ENCODE results near the gene ABTB2. TPM values are rescaled to one million over a fixed set of nuclear protein-coding genes. Genes with fewer than 3 reads are reported as not detected.

ABTB2 gene
- total RNA-seq, 4 donors from 2014 or later: 0.79 to 4.1 (median 3.7) TPM

DNA sequence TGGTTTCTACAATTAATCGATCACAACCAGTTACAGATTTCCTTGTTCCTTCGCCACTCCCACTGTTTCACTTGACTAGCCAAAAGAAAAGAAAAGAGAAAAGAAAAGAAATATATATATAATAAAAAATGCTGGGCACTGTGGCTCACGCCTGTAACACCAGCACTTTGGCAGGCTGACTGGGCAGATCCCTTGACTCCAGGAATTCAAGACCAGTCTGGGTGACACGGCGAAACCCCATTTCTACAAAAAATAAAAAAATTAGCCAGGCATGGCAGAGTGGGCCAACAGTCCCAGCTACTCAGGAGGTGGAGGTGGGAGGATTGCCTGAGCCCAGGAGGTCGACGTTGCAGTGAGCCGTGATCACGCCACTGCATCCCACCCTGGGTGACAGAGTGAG is 168.6 kb downstream of the ABTB2 start:
- Histone ChIP-seq H3K27me3 (peaks cover 0 to 33% (median 0%) of the 10 kb centered on the region in 4 donors), H3K4me1 (peaks cover 6 to 34% (median 20%) of the 10 kb centered on the region in 3 donors), H3K9me3 (no peaks in the 10 kb centered on the region), H3K27ac (no peak overlapping the region), H3K4me3 (no peak overlapping the region), H3K36me3 (no peaks in the 10 kb centered on the region)
- 88 to 95% methylated on average over 9 of the region's 9 CpGs for WGBS, 2 donors
- no peak for DNase-seq
- TF ChIP-seq CTCF (IDR thresholded peaks at IDR 0.05): no peak
- intact Hi-C loops (cut with DNase I): no loop called here

- intact Hi-C loops (cut with DNase I): no loop called here
- no peak for DNase-seq
- TF ChIP-seq CTCF (IDR thresholded peaks at IDR 0.05) (no peak), POLR2A (IDR thresholded peaks at IDR 0.05) (no peak)
- H3K36me3 ChIP-seq: no peaks in the 10 kb centered on the region
- peaks cover 6 to 28% (median 14%) of the 10 kb centered on the region in 3 donors for H3K4me1 ChIP-seq
- 66 to 71% methylated on average over 5 of the region's 5 CpGs for WGBS, 2 donors
- no peaks in the 10 kb centered on the region for H3K9me3 ChIP-seq
- peaks cover 0 to 43% (median 0%) of the 10 kb centered on the region in 4 donors for H3K27me3 ChIP-seq
- no peak overlapping the region for H3K27ac ChIP-seq
- H3K4me3 ChIP-seq: no peak overlapping the region
These were observed 169.6 kb downstream of the ABTB2 start for GRCh38 chr11:34188181-34188580.

- 24 to 25% methylated on average over 8 to 18 of the region's 22 CpGs for WGBS, 2 donors
- Histone ChIP-seq H3K27ac (no peak overlapping the region), H3K4me1 (peaks cover 0 to 15% (median 8%) of the 10 kb centered on the region in 3 donors), H3K4me3 (no peak overlapping the region), H3K9me3 (no peaks in the 10 kb centered on the region), H3K27me3 (peaks cover 0 to 40% (median 0%) of the 10 kb centered on the region in 4 donors), H3K36me3 (no peaks in the 10 kb centered on the region)
- intact Hi-C loops (cut with DNase I): no loop called here
- DNase-seq: no peak
- no peak for TF ChIP-seq POLR2A (IDR thresholded peaks at IDR 0.05)
- TF ChIP-seq CTCF (IDR thresholded peaks at IDR 0.05): no peak
These were observed 171.6 kb downstream of the ABTB2 start for GRCh38 chr11:34185926-34186841.

DNA sequence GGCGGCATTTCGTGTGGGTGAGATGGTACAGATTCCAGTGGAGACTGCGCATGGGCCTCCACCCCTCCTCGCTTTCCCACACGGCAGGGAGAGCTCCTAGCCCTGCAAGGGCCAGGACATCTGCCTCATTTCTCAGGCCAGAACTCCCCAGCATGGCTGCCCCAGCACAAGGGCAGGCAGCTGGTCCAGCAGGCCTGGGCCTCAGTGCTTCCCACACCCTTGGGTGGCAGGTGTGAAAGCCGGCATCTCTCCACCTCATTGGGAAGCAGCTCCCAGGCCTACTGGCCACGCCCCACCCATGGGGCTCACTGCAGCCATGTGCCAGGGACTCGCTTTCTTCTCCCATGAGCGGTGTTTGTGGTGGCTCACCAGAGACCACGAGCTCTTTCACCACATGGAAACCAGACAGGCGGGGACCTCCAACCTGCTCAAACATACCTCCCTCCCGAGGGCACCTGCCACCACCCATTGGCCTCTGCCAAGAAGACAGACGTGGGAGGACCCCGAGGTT is 173.2 kb downstream of the ABTB2 start:
- H3K9me3 ChIP-seq: no peaks in the 10 kb centered on the region
- peaks cover 0 to 40% (median 0%) of the 10 kb centered on the region in 4 donors for H3K27me3 ChIP-seq
- TF ChIP-seq POLR2A (IDR thresholded peaks at IDR 0.05) (no peak), CTCF (IDR thresholded peaks at IDR 0.05) (no peak)
- 90% methylated on average over 7 of the region's 14 CpGs; no CpG with 5 or more reads in 1 of the 2 donors for WGBS, 2 donors
- intact Hi-C loops (cut with DNase I): no loop called here
- no peak overlapping the region for H3K4me3 ChIP-seq
- DNase-seq: no peak
- no peak overlapping the region for H3K27ac ChIP-seq
- H3K36me3 ChIP-seq: no peaks in the 10 kb centered on the region
- peaks cover 0 to 15% (median 8%) of the 10 kb centered on the region in 3 donors for H3K4me1 ChIP-seq

GRCh38 chr11:34183848-34184391 is 173.9 kb downstream of the ABTB2 start:
- peaks cover 0 to 40% (median 0%) of the 10 kb centered on the region in 4 donors for H3K27me3 ChIP-seq
- 82 to 89% methylated on average over 7 to 9 of the region's 9 CpGs for WGBS, 2 donors
- intact Hi-C loops (cut with DNase I): no loop called here
- H3K4me1 ChIP-seq: peaks cover 0 to 15% (median 8%) of the 10 kb centered on the region in 3 donors
- no peaks in the 10 kb centered on the region for H3K9me3 ChIP-seq
- H3K4me3 ChIP-seq: no peak overlapping the region
- TF ChIP-seq CTCF (IDR thresholded peaks at IDR 0.05) (no peak), POLR2A (IDR thresholded peaks at IDR 0.05) (no peak)
- H3K27ac ChIP-seq: no peak overlapping the region
- DNase-seq: no peak
- H3K36me3 ChIP-seq: no peaks in the 10 kb centered on the region

Data from esophagus squamous epithelium (tissue), 5 donors.